Fibroblast of peridontal ligament (primary cell): Measurements from ENCODE around the gene MCF2.
A peak's percentile ranks its signal among the peaks of the same experiment; 100 is the strongest.

Source experiments
- DNase-seq: peaks from one replicate; pipeline ENCODE4 v3.0.0-alpha.2; 2010; ENCODE audit errors: extremely low read depth

MCF2 gene

GRCh38 chrX:139600105-139600504 lies 107.9 kb downstream of the MCF2 start:
- DNase-seq: no peak

GRCh38 chrX:139596068-139596467 lies 111.9 kb downstream of the MCF2 start:
- no peak for DNase-seq

- DNase-seq: no peak
Observed at GRCh38 chrX:139585613-139586012, 122.4 kb downstream of the MCF2 start.

- DNase-seq: no peak
Observed at GRCh38 chrX:139581068-139581467, 126.9 kb downstream of the MCF2 start.

- DNase-seq: no peak
Observed at GRCh38 chrX:139566981-139567380, 141.0 kb downstream of the MCF2 start.

GRCh38 chrX:139563251-139563650 lies 144.7 kb downstream of the MCF2 start:
- DNase-seq: no peak

GRCh38 chrX:139560221-139560620 lies 147.7 kb downstream of the MCF2 start:
- no peak for DNase-seq

GRCh38 chrX:139559383-139560042 lies 148.5 kb downstream of the MCF2 start:
- DNase-seq: peak; percentile 30

- no peak for DNase-seq
Observed at GRCh38 chrX:139554991-139555675, 152.8 kb downstream of the MCF2 start.

GRCh38 chrX:139554376-139554775 lies 153.6 kb downstream of the MCF2 start:
- no peak for DNase-seq

- DNase-seq: no peak
Observed at GRCh38 chrX:139544591-139544990, 163.4 kb downstream of the MCF2 start.

GRCh38 chrX:139543920-139544319 lies 164.0 kb downstream of the MCF2 start:
- DNase-seq: no peak

GRCh38 chrX:139542652-139543051 lies 165.3 kb downstream of the MCF2 start:
- DNase-seq: no peak

- DNase-seq: no peak
Observed at GRCh38 chrX:139538907-139539790, 168.8 kb downstream of the MCF2 start.

GRCh38 chrX:139533444-139533843 lies 174.5 kb downstream of the MCF2 start:
- DNase-seq: no peak

GRCh38 chrX:139532834-139533233 lies 175.1 kb downstream of the MCF2 start:
- no peak for DNase-seq
